Measurements from ENCODE around the gene IL5. TPM values are rescaled to one million over a fixed set of nuclear protein-coding genes. Genes with fewer than 3 reads are reported as not detected.

The IL5 gene
- total and polyA plus RNA-seq, 9 donors = 0.45 TPM; not detected in 8

- H3K4me1 ChIP-seq (ENCODE audit: control insufficient read depth, insufficient read depth, low read length) = peaks cover 41% of the 10 kb centered on the region
Measured at GRCh38 chr5:132499440-132500243, 43.7 kb downstream of the IL5 start.

GRCh38 chr5:132498686-132499271 lies 44.5 kb downstream of the IL5 start:
- peak; percentile 4 for DNase-seq
- Histone ChIP-seq H3K9me3 (replicated peaks; ENCODE audit: control insufficient read depth, low read depth, low read length) (no peaks in the 10 kb centered on the region), H3K4me3 (ENCODE audit: low read length) (no peak overlapping the region), H3K4me1 (ENCODE audit: control insufficient read depth, insufficient read depth, low read length) (peaks cover 46% of the 10 kb centered on the region), H3K27me3 (ENCODE audit: control insufficient read depth, insufficient read depth, low read length) (no peaks in the 10 kb centered on the region), H3K27ac (ENCODE audit: low read length) (no peak overlapping the region), H3K36me3 (ENCODE audit: control insufficient read depth, insufficient read depth, low read length) (no peaks in the 10 kb centered on the region)
- WGBS (ENCODE audit: insufficient coverage) = 86% methylated on average over 2 of the region's 4 CpGs

More at GRCh38 chr5:132499440-132500243, 43.7 kb downstream of the IL5 start:
- WGBS (ENCODE audit: insufficient coverage) = 54% methylated on average over 7 of the region's 9 CpGs
- DNase-seq = no peak
- Histone ChIP-seq H3K36me3 (ENCODE audit: control insufficient read depth, insufficient read depth, low read length) (no peaks in the 10 kb centered on the region), H3K27me3 (ENCODE audit: control insufficient read depth, insufficient read depth, low read length) (no peaks in the 10 kb centered on the region), H3K9me3 (replicated peaks; ENCODE audit: control insufficient read depth, low read depth, low read length) (no peaks in the 10 kb centered on the region), H3K27ac (ENCODE audit: low read length) (no peak overlapping the region), H3K4me3 (ENCODE audit: low read length) (no peak overlapping the region)

GRCh38 chr5:132498152-132498551 lies 45.2 kb downstream of the IL5 start:
- H3K27ac ChIP-seq (ENCODE audit: low read length) = peak overlapping the region; percentile 98
- no peak overlapping the region for H3K4me3 ChIP-seq (ENCODE audit: low read length)
- H3K36me3 ChIP-seq (ENCODE audit: control insufficient read depth, insufficient read depth, low read length) = no peaks in the 10 kb centered on the region
- 100% methylated on average over 3 of the region's 3 CpGs for WGBS (ENCODE audit: insufficient coverage)
- H3K4me1 ChIP-seq (ENCODE audit: control insufficient read depth, insufficient read depth, low read length) = peaks cover 46% of the 10 kb centered on the region
- H3K9me3 ChIP-seq (replicated peaks; ENCODE audit: control insufficient read depth, low read depth, low read length) = no peaks in the 10 kb centered on the region
- H3K27me3 ChIP-seq (ENCODE audit: control insufficient read depth, insufficient read depth, low read length) = no peaks in the 10 kb centered on the region
- peak; percentile 32 for DNase-seq

- peaks cover 44% of the 10 kb centered on the region for H3K4me1 ChIP-seq (ENCODE audit: control insufficient read depth, insufficient read depth, low read length)
- WGBS (ENCODE audit: insufficient coverage) = no CpG with 5 or more reads among the region's 6 CpGs
- peak overlapping the region; percentile 98 for H3K27ac ChIP-seq (ENCODE audit: low read length)
- peak; percentile 74 for DNase-seq
- peak overlapping the region; percentile 82 for H3K4me3 ChIP-seq (ENCODE audit: low read length)
- no peaks in the 10 kb centered on the region for H3K27me3 ChIP-seq (ENCODE audit: control insufficient read depth, insufficient read depth, low read length)
- no peaks in the 10 kb centered on the region for H3K36me3 ChIP-seq (ENCODE audit: control insufficient read depth, insufficient read depth, low read length)
- no peaks in the 10 kb centered on the region for H3K9me3 ChIP-seq (replicated peaks; ENCODE audit: control insufficient read depth, low read depth, low read length)
Measured at GRCh38 chr5:132497488-132497997, 45.8 kb downstream of the IL5 start.

GRCh38 chr5:132496631-132497487 lies 46.5 kb downstream of the IL5 start:
- Histone ChIP-seq H3K4me1 (ENCODE audit: control insufficient read depth, insufficient read depth, low read length) (peaks cover 41% of the 10 kb centered on the region), H3K27ac (ENCODE audit: low read length) (peak overlapping the region; percentile 98), H3K27me3 (ENCODE audit: control insufficient read depth, insufficient read depth, low read length) (no peaks in the 10 kb centered on the region), H3K4me3 (ENCODE audit: low read length) (peak overlapping the region; percentile 82), H3K9me3 (replicated peaks; ENCODE audit: control insufficient read depth, low read depth, low read length) (no peaks in the 10 kb centered on the region), H3K36me3 (ENCODE audit: control insufficient read depth, insufficient read depth, low read length) (no peaks in the 10 kb centered on the region)
- DNase-seq = peak; percentile 94
- under 1% methylated on average over 58 of the region's 62 CpGs for WGBS (ENCODE audit: insufficient coverage)

- Histone ChIP-seq H3K9me3 (replicated peaks; ENCODE audit: control insufficient read depth, low read depth, low read length) (no peaks in the 10 kb centered on the region), H3K27ac (ENCODE audit: low read length) (peak overlapping the region; percentile 98), H3K27me3 (ENCODE audit: control insufficient read depth, insufficient read depth, low read length) (no peaks in the 10 kb centered on the region), H3K36me3 (ENCODE audit: control insufficient read depth, insufficient read depth, low read length) (no peaks in the 10 kb centered on the region), H3K4me3 (ENCODE audit: low read length) (peak overlapping the region; percentile 82), H3K4me1 (ENCODE audit: control insufficient read depth, insufficient read depth, low read length) (peaks cover 47% of the 10 kb centered on the region)
- 0% methylated on average over 14 of the region's 18 CpGs for WGBS (ENCODE audit: insufficient coverage)
- DNase-seq = peak; percentile 94
Measured at GRCh38 chr5:132496191-132496630, 47.1 kb downstream of the IL5 start.

- under 1% methylated on average over 27 of the region's 30 CpGs for WGBS (ENCODE audit: insufficient coverage)
Measured at GRCh38 chr5:132495667-132496190, 47.6 kb downstream of the IL5 start.

GRCh38 chr5:132493821-132494220 lies 49.5 kb downstream of the IL5 start:
- Histone ChIP-seq H3K27ac (ENCODE audit: low read length) (no peak overlapping the region), H3K27me3 (ENCODE audit: control insufficient read depth, insufficient read depth, low read length) (peaks cover 2% of the 10 kb centered on the region), H3K4me1 (ENCODE audit: control insufficient read depth, insufficient read depth, low read length) (peaks cover 60% of the 10 kb centered on the region), H3K36me3 (ENCODE audit: control insufficient read depth, insufficient read depth, low read length) (peaks cover 5% of the 10 kb centered on the region), H3K4me3 (ENCODE audit: low read length) (no peak overlapping the region), H3K9me3 (replicated peaks; ENCODE audit: control insufficient read depth, low read depth, low read length) (no peaks in the 10 kb centered on the region)
- 79% methylated on average over 2 of the region's 2 CpGs for WGBS (ENCODE audit: insufficient coverage)
- peak; percentile 4 for DNase-seq

More at GRCh38 chr5:132495667-132496190, 47.6 kb downstream of the IL5 start:
- peak; percentile 92 for DNase-seq
- Histone ChIP-seq H3K27me3 (ENCODE audit: control insufficient read depth, insufficient read depth, low read length) (peaks cover 2% of the 10 kb centered on the region), H3K9me3 (replicated peaks; ENCODE audit: control insufficient read depth, low read depth, low read length) (no peaks in the 10 kb centered on the region), H3K27ac (ENCODE audit: low read length) (peak overlapping the region; percentile 98), H3K4me1 (ENCODE audit: control insufficient read depth, insufficient read depth, low read length) (peaks cover 47% of the 10 kb centered on the region), H3K36me3 (ENCODE audit: control insufficient read depth, insufficient read depth, low read length) (no peaks in the 10 kb centered on the region), H3K4me3 (ENCODE audit: low read length) (peak overlapping the region; percentile 82)

GRCh38 chr5:132493241-132493640 lies 50.1 kb downstream of the IL5 start:
- Histone ChIP-seq H3K27me3 (ENCODE audit: control insufficient read depth, insufficient read depth, low read length) (peaks cover 2% of the 10 kb centered on the region), H3K9me3 (replicated peaks; ENCODE audit: control insufficient read depth, low read depth, low read length) (no peaks in the 10 kb centered on the region), H3K4me3 (ENCODE audit: low read length) (no peak overlapping the region), H3K4me1 (ENCODE audit: control insufficient read depth, insufficient read depth, low read length) (peaks cover 60% of the 10 kb centered on the region), H3K36me3 (ENCODE audit: control insufficient read depth, insufficient read depth, low read length) (peaks cover 10% of the 10 kb centered on the region), H3K27ac (ENCODE audit: low read length) (no peak overlapping the region)
- WGBS (ENCODE audit: insufficient coverage) = no CpG with 5 or more reads among the region's 4 CpGs
- peak; percentile 3 for DNase-seq
